Measurements from ENCODE around the gene ARL15.

Gene ARL15

GRCh38 chr5:53834500-53834899 is 475.9 kb downstream of the ARL15 start:
- H3K27me3 Mint-ChIP-seq, result no peaks in the 10 kb centered on the region
- H3K4me3 Mint-ChIP-seq, result no peak overlapping the region
- H3K27ac Mint-ChIP-seq, result no peak overlapping the region
- H3K9me3 Mint-ChIP-seq, result peaks cover 5% of the 10 kb centered on the region
- H3K4me1 Mint-ChIP-seq, result no peaks in the 10 kb centered on the region
- peaks cover 2% of the 10 kb centered on the region for H3K36me3 Mint-ChIP-seq
